K562 (cell line): ENCODE data around the gene THSD8. TPM values are rescaled to one million over a fixed set of nuclear protein-coding genes. Genes with fewer than 3 reads are reported as not detected.

ENCODE experiments used
- AFF4 ChIP-seq: sonication (generic); formaldehyde crosslinking; IDR thresholded peaks from 2 replicates; pipeline ENCODE4 v1.8.0; 2023; ENCODE audit warnings: mild to moderate bottlenecking, missing genetic modification reagents
- CBFA2T3 ChIP-seq: fragments of 450-650 bp; IDR thresholded peaks from 2 replicates; pipeline ENCODE4 v1.6.1; 2017
- CHCHD3 ChIP-seq: fragments of 250-450 bp; sonication (Bioruptor Pico); IDR thresholded peaks from 2 replicates; pipeline ENCODE4 v2.1.2; 2022; ENCODE audit warnings: mild to moderate bottlenecking
- ERF ChIP-seq: fragments of 450-650 bp; formaldehyde crosslinking; IDR thresholded peaks from 2 replicates; pipeline ENCODE4 v1.4.0; 2020; ENCODE audit warnings: mild to moderate bottlenecking, mixed read lengths
- FOXA3 ChIP-seq, 2 experiments: fragments of 450-650 bp in 1 of 2; sonication (generic) in 1 of 2; formaldehyde crosslinking; IDR thresholded peaks in 1 of 2; conservative IDR thresholded peaks in 1 of 2; 2 replicates each; pipeline versions ENCODE4 v1.4.0 to v1.8.0; 2020 to 2022; ENCODE audit warnings: mild to moderate bottlenecking in 2 of 2, missing genetic modification reagents in 1 of 2
- HBP1 ChIP-seq: fragments of 450-650 bp; formaldehyde crosslinking; IDR thresholded peaks from 2 replicates; pipeline ENCODE4 v1.4.0; 2022; ENCODE audit warnings: missing genetic modification characterization
- SIN3B ChIP-seq: fragments of 450-650 bp; IDR thresholded peaks from 2 replicates; pipeline ENCODE4 v1.6.1; 2017; ENCODE audit warnings: low read depth, mild to moderate bottlenecking, moderate library complexity
- SIRT6 ChIP-seq: IDR thresholded peaks from one replicate; pipeline ENCODE4 v1.6.1; 2012; ENCODE audit warnings: low read depth, mild to moderate bottlenecking, control low read depth, inconsistent platforms, low read length, moderate library complexity
- ZFP91 ChIP-seq: sonication (generic); formaldehyde crosslinking; IDR thresholded peaks from 2 replicates; pipeline ENCODE4 v1.8.0; 2022; ENCODE audit warnings: mild to moderate bottlenecking, missing genetic modification reagents
- ZNF165 ChIP-seq: fragments of 250-450 bp; sonication (Bioruptor Pico); IDR thresholded peaks from 2 replicates; pipeline ENCODE4 v1.4.0; 2020; ENCODE audit warnings: borderline replicate concordance
- polyA plus RNA-seq, 8 experiments: library from polyadenylated mRNA; depleted of rRNA in 4 of 8; stranded (reverse) in 5 of 8; unstranded in 3 of 8; fragments of >200 nt; fragmentation: Nextera tagmentation in 2 of 8; fragmentation: Illumina TruSeq in 1 of 8; extraction: Ambion mirVana in 2 of 8; extraction: Trizol in 1 of 8; gene quantifications; 2 replicates each; pipeline versions ENCODE4 v1.2.1 to v1.2.3, GENCODE V29; 2011 to 2014; ENCODE audit warnings: inconsistent platforms in 1 of 8, missing spikeins in 1 of 8
- total RNA-seq, 7 experiments: library from RNA; depleted of rRNA in 6 of 7; stranded (reverse); fragments of >200 nt in 6 of 7; fragmentation: Illumina TruSeq in 2 of 7; extraction: Trizol in 2 of 7; gene quantifications; 2 replicates each; pipeline versions ENCODE4 v1.2.1 to v1.2.3, GENCODE V29; 2011 to 2021; ENCODE audit warnings: low replicate concordance in 1 of 7
- TF ChIP-seq, protein P1 (sequence below): fragments of 250-450 bp; sonication (Bioruptor Pico); IDR thresholded peaks from 2 replicates; pipeline ENCODE4 v1.4.0; 2020
- TF ChIP-seq, protein P2 (sequence below), 2 experiments: fragments of 450-650 bp; conservative IDR thresholded peaks; 2 replicates each; pipeline ENCODE4 v1.6.1; 2017; ENCODE audit warnings: mild to moderate bottlenecking in 2 of 2, moderate library complexity in 2 of 2

Gene THSD8
- total and polyA plus RNA-seq, 9 of the 15 experiments (the other 6 are each of a cell fraction or from before 2014, with no cell fraction given): 8.4 to 42.4 (median 19.9) TPM; not detected in 2

GRCh38 chr19:12789904-12790619 lies 11.8 kb upstream of the THSD8 start (continued):
- TF ChIP-seq AFF4: peak; percentile 86; the same call in 1 of the 2 replicates
- TF ChIP-seq, protein P1, sequence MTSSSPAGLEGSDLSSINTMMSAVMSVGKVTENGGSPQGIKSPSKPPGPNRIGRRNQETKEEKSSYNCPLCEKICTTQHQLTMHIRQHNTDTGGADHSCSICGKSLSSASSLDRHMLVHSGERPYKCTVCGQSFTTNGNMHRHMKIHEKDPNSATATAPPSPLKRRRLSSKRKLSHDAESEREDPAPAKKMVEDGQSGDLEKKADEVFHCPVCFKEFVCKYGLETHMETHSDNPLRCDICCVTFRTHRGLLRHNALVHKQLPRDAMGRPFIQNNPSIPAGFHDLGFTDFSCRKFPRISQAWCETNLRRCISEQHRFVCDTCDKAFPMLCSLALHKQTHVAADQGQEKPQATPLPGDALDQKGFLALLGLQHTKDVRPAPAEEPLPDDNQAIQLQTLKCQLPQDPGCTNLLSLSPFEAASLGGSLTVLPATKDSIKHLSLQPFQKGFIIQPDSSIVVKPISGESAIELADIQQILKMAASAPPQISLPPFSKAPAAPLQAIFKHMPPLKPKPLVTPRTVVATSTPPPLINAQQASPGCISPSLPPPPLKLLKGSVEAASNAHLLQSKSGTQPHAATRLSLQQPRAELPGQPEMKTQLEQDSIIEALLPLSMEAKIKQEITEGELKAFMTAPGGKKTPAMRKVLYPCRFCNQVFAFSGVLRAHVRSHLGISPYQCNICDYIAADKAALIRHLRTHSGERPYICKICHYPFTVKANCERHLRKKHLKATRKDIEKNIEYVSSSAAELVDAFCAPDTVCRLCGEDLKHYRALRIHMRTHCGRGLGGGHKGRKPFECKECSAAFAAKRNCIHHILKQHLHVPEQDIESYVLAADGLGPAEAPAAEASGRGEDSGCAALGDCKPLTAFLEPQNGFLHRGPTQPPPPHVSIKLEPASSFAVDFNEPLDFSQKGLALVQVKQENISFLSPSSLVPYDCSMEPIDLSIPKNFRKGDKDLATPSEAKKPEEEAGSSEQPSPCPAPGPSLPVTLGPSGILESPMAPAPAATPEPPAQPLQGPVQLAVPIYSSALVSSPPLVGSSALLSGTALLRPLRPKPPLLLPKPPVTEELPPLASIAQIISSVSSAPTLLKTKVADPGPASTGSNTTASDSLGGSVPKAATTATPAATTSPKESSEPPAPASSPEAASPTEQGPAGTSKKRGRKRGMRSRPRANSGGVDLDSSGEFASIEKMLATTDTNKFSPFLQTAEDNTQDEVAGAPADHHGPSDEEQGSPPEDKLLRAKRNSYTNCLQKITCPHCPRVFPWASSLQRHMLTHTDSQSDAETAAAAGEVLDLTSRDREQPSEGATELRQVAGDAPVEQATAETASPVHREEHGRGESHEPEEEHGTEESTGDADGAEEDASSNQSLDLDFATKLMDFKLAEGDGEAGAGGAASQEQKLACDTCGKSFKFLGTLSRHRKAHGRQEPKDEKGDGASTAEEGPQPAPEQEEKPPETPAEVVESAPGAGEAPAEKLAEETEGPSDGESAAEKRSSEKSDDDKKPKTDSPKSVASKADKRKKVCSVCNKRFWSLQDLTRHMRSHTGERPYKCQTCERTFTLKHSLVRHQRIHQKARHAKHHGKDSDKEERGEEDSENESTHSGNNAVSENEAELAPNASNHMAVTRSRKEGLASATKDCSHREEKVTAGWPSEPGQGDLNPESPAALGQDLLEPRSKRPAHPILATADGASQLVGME (CRISPR knock-in tag): peak; percentile 95
- TF ChIP-seq, protein P2, sequence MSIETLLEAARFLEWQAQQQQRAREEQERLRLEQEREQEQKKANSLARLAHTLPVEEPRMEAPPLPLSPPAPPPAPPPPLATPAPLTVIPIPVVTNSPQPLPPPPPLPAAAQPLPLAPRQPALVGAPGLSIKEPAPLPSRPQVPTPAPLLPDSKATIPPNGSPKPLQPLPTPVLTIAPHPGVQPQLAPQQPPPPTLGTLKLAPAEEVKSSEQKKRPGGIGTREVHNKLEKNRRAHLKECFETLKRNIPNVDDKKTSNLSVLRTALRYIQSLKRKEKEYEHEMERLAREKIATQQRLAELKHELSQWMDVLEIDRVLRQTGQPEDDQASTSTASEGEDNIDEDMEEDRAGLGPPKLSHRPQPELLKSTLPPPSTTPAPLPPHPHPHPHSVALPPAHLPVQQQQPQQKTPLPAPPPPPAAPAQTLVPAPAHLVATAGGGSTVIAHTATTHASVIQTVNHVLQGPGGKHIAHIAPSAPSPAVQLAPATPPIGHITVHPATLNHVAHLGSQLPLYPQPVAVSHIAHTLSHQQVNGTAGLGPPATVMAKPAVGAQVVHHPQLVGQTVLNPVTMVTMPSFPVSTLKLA (conservative IDR thresholded peaks at IDR 0.05): peak; percentile 73 to 89
- TF ChIP-seq CHCHD3: no peak
- no peak for TF ChIP-seq SIRT6
- TF ChIP-seq ZNF165 (CRISPR knock-in tag): no peak
- no peak for TF ChIP-seq ZFP91 (CRISPR knock-in tag)
- no peak for TF ChIP-seq HBP1 (CRISPR knock-in tag)
- TF ChIP-seq FOXA3 (CRISPR knock-in tag; conservative IDR thresholded peaks at IDR 0.05 in 1 of 2, IDR thresholded peaks at IDR 0.05 in 1 of 2): no peak
- peak; percentile 22; the same call in 1 of the 2 replicates for TF ChIP-seq CBFA2T3
- 0 out of 2 replicates have a peak, but pooled peaks have one; percentile 7 for TF ChIP-seq ERF (CRISPR knock-in tag)
- peak; percentile 49 for TF ChIP-seq SIN3B
